Transverse colon (tissue), 4 donors: ENCODE data around the gene PDZRN3. TPM values are rescaled to one million over a fixed set of nuclear protein-coding genes. Genes with fewer than 3 reads are reported as not detected.

Experiments used
- DNase-seq: peaks from one replicate; pipeline ENCODE4 v3.0.0-alpha.2; 2019
- H3K27ac ChIP-seq, 4 donors: fragments of 200-600 bp; sonication (generic); 2 replicates each; pipeline ENCODE4 v1.5.1; 2016 to 2018; ENCODE audit warnings: inconsistent platforms in 4 of 4
- H3K27me3 ChIP-seq: fragments of 200-600 bp; sonication (generic); 2 replicates; pipeline ENCODE4 v1.5.1; 2017; ENCODE audit warnings: inconsistent platforms
- H3K36me3 ChIP-seq, 4 donors: fragments of 200-600 bp; sonication (generic); 2 replicates each; pipeline ENCODE4 v1.5.1; 2017 to 2019; ENCODE audit warnings: inconsistent platforms in 4 of 4
- H3K4me1 ChIP-seq, 4 donors: fragments of 200-600 bp; sonication (generic); 2 replicates each; pipeline ENCODE4 v1.5.1; 2017 to 2020; ENCODE audit warnings: inconsistent platforms in 4 of 4
- H3K4me3 ChIP-seq, 4 donors: fragments of 200-600 bp; sonication (generic); 1 replicate in 1 of 4; 2 replicates in 3 of 4; pipeline versions ENCODE4 v1.5.1 to v1.6.1; 2017 to 2019; ENCODE audit warnings: inconsistent platforms in 4 of 4
- H3K9me3 ChIP-seq, 2 donors: fragments of 200-600 bp; sonication (generic); 2 replicates each; pipeline ENCODE4 v1.5.1; 2017 to 2019; ENCODE audit warnings: inconsistent platforms in 2 of 2
- CTCF ChIP-seq, 5 experiments: fragments of 200-600 bp in 3 of 5; fragments of 450-650 bp in 2 of 5; sonication (generic) in 3 of 5; IDR thresholded peaks; 1 replicate in 2 of 5; 2 replicates in 3 of 5; pipeline ENCODE4 v1.5.1; 2016 to 2017; ENCODE audit warnings: antibody characterized with exemption in 5 of 5, inconsistent platforms in 3 of 5, mild to moderate bottlenecking in 2 of 5, moderate library complexity in 1 of 5
- EP300 ChIP-seq: sonication (generic); formaldehyde crosslinking; IDR thresholded peaks from one replicate; pipeline ENCODE4 v1.6.1; 2017; ENCODE audit warnings: antibody characterized with exemption, low read depth
- POLR2A ChIP-seq: fragments of 450-650 bp; IDR thresholded peaks from one replicate; pipeline ENCODE4 v1.6.1; 2016; ENCODE audit warnings: antibody characterized with exemption, mild to moderate bottlenecking, moderate library complexity
- POLR2AphosphoS5 ChIP-seq, 3 donors: sonication (generic); formaldehyde crosslinking; IDR thresholded peaks; one replicate each; pipeline ENCODE4 v1.6.1; 2016; ENCODE audit warnings: antibody characterized with exemption in 3 of 3
- WGBS, 2 donors: methylation state at CpG; one replicate each; pipeline ENCODE4 v1.1.5; 2018; ENCODE audit warnings: low coverage in 1 of 2; 5-methylcytosine and 5-hydroxymethylcytosine counted together
- in situ Hi-C, 4 donors: fragments of 200-750 bp; cut with MboI; loops; one replicate each; pipeline versions ENCODE4 v1.15.0 to v1.15.1; 2017; ENCODE audit warnings: low sequenced_read_pairs in 3 of 4, low pct_ligation_motif_present in 1 of 4, low pct_unique_long_range_greater_than_20kb in 1 of 4
- intact Hi-C: fragments of 100-400 bp; cut with DNase I; formaldehyde crosslinking; loops from one replicate; pipeline ENCODE4 v1.15.1; 2023; ENCODE audit warnings: low total_unique reads
- total RNA-seq, 4 donors: library from RNA; depleted of rRNA; stranded (reverse); fragments of >200 nt; gene quantifications; one replicate each; pipeline ENCODE4 v1.1.0, GENCODE V29; 2016

The PDZRN3 gene
- total RNA-seq, 4 donors from 2014 or later = 31.9 to 191 (median 75.3) TPM

GRCh38 chr3:73432706-73433032 is 192.1 kb downstream of the PDZRN3 start:
- Histone ChIP-seq H3K4me1 (peaks cover 2 to 35% (median 6%) of the 10 kb centered on the region in 4 donors), H3K27ac (peak overlapping the region in 3 of 4 donors; percentile 8 to 56 (median 33)), H3K36me3 (no peaks in the 10 kb centered on the region), H3K4me3 (no peak overlapping the region), H3K9me3 (no peaks in the 10 kb centered on the region), H3K27me3 (no peaks in the 10 kb centered on the region)
- DNase-seq = no peak
- TF ChIP-seq POLR2AphosphoS5 (IDR thresholded peaks at IDR 0.05) (no peak), CTCF (IDR thresholded peaks at IDR 0.05) (no peak), POLR2A (no peak), EP300 (no peak)
- WGBS, 2 donors = 83 to 89% methylated on average over 1 of the region's 1 CpG
- in situ Hi-C loops = loop anchor here in 2 of 4 donors (10.0 to 25.0 kb wide), 2 partner anchors 320 to 328 kb away; no protein-coding TSS in a partner anchor
- intact Hi-C loops = loop anchor here (5.0 kb wide), 1 partner anchor 335 kb away; no protein-coding TSS in a partner anchor

- no peak for DNase-seq
- intact Hi-C loops (loop anchor here (5.0 kb wide), 1 partner anchor 335 kb away; no protein-coding TSS in a partner anchor), in situ Hi-C loops (loop anchor here in 2 of 4 donors (10.0 to 25.0 kb wide), 2 partner anchors 320 to 327 kb away; no protein-coding TSS in a partner anchor)
- peak overlapping the region; percentile 8 to 56 (median 30) for H3K27ac ChIP-seq
- H3K36me3 ChIP-seq = no peaks in the 10 kb centered on the region
- H3K9me3 ChIP-seq = no peaks in the 10 kb centered on the region
- no peak for TF ChIP-seq POLR2A
- TF ChIP-seq POLR2AphosphoS5 (IDR thresholded peaks at IDR 0.05) = no peak
- peak; percentile 59 to 72 (median 72) for TF ChIP-seq CTCF (IDR thresholded peaks at IDR 0.05)
- TF ChIP-seq EP300 = no peak
- 14 to 54% methylated on average over 3 to 9 of the region's 9 CpGs for WGBS, 2 donors
- no peak overlapping the region for H3K4me3 ChIP-seq
- peaks cover 0 to 31% (median 6%) of the 10 kb centered on the region in 4 donors for H3K4me1 ChIP-seq
- no peaks in the 10 kb centered on the region for H3K27me3 ChIP-seq
Observed at GRCh38 chr3:73432023-73432705, 192.6 kb downstream of the PDZRN3 start.

- no peak overlapping the region for H3K4me3 ChIP-seq
- H3K9me3 ChIP-seq = no peaks in the 10 kb centered on the region
- no peaks in the 10 kb centered on the region for H3K36me3 ChIP-seq
- no peak for TF ChIP-seq CTCF (IDR thresholded peaks at IDR 0.05)
- TF ChIP-seq POLR2A = no peak
- no peak for TF ChIP-seq POLR2AphosphoS5 (IDR thresholded peaks at IDR 0.05)
- no peak for TF ChIP-seq EP300
- peaks cover 0 to 39% (median 6%) of the 10 kb centered on the region in 4 donors for H3K4me1 ChIP-seq
- H3K27me3 ChIP-seq = no peaks in the 10 kb centered on the region
- in situ Hi-C loops (loop anchor here in 2 of 4 donors (10.0 to 25.0 kb wide), 2 partner anchors 319 to 327 kb away; no protein-coding TSS in a partner anchor), intact Hi-C loops (loop anchor here (5.0 kb wide), 1 partner anchor 334 kb away; no protein-coding TSS in a partner anchor)
- DNase-seq = no peak
- H3K27ac ChIP-seq = peak overlapping the region in 3 of 4 donors; percentile 8 to 56 (median 33)
- WGBS, 2 donors = 52 to 89% methylated on average over 3 to 6 of the region's 6 CpGs
Observed at GRCh38 chr3:73431183-73431900, 193.4 kb downstream of the PDZRN3 start.
